NCI-H1417 treated with DMSO at 0.1 percent for 48 hours (cell line): ENCODE results near the gene IFNA13.
A peak's percentile ranks its signal among the peaks of the same experiment; 100 is the strongest.

ENCODE experiments used
- DNase-seq: peaks from one replicate; lab custom pipeline; 2025; lab: John Stamatoyannopoulos, UW

IFNA13 gene

DNA sequence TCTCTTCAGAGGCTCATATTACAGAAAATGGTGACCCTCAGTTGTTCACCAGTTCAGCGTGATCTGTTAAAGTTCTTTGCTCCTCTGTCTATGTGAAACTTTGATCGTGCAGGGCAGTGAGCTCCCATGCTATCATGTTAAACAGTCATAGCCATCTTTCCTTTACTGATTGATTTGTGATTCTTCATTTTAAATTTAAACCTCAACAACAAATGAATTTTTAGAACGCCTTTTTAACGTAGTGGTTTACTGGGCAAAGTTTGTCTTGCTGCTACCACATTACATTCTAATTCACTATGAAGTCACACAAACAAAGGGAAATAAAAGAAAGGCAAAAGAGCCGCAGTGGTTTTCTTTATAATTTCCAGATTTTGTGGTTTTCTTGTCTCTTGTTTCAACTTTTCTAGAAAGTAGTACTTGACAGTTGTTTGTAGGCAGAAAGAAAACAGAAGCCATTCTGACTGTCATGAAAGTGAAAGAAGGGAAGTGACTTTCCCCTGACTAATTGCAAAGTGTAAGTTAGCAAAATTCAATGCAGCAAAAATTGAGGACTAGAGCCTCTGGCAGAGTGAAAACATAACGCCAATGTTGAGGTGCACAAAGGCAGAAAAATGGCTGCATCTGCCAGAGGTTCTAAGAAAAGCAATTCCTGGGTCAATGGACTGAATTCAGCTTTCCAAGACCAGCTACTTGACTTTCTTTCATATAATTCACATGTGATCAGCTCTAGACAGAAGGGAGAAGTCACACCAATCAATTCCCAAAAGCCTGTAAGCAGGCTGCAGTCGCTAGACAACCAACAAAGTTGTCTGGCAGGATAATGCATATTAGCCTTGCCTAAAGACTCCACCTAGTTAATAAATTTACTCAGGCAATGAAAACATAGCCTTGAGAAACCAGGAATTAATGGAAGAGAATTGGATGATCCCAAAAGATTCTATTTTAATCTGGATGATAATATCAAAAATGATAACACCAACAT, 10.1 kb downstream of the IFNA13 start:
- DNase-seq: no peak

DNA sequence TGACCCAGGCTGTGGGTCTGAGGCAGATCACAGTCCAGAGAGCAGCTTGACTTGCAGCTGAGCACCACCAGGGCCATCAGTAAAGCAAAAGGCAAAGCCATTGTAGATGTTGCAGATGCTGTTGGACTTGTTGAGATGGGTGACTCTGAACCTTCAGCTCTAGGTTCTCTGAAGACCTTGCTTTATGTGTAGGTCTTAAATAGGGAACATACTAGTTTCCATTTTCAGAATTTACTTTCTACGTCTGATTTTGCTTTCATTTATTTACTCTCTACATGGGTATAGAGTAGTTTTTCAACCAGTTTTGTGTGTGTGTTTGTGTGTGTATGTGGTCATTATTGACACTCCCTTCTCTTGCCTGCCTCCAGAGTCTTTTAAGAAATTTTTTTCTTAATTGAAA, 17.1 kb downstream of the IFNA13 start, which contains the start of gene IFNA6:
TSS of gene IFNA6 (minus strand) at position 101 of the 400 bp plus-strand sequence. CDS start at position 101, 0 bp downstream.
- no peak for DNase-seq

DNA sequence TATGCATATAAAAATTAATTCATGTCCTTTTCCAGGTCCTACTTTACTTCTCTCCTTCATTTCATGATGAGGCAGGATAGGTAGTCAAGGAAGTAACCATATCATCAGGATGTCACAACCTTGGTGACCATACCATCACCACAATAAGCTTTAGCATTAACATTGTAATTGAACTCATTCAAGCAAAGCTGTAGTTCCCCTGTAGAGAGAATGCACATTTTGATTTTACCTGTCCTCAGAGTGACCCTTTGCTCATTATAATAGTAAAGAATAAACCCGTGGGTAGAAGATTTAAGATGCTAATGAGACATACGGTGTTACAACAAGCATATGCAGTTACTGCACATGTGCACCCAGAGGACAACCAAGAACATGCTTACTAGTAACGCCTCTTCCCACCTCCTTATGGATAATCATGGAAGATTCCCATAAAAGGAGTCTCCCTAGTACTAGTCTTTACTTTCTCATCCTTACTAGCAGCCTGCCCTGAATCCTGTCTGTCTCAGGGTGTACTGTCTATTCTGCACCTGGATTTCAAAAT, 19.4 kb downstream of the IFNA13 start:
- no peak for DNase-seq

DNA sequence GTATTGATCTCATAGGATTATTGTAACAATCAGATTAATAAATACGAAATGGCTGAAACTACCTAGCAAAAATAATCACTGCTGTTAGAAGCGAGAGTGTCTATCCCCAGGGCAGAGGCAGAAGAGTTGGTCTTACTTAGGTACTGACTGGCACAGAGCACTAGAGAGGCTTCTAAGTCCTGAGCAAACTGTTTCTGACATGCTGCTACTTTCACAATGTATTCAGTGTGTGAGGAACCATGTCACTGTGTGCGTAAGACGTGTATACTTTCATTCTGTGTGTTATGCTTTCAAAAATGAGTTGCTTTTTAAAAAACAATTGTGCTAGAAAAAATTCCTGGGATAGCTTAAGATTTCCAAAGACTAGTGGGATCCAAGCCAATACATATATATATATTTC, 27.1 kb downstream of the IFNA13 start:
- no peak for DNase-seq

DNA sequence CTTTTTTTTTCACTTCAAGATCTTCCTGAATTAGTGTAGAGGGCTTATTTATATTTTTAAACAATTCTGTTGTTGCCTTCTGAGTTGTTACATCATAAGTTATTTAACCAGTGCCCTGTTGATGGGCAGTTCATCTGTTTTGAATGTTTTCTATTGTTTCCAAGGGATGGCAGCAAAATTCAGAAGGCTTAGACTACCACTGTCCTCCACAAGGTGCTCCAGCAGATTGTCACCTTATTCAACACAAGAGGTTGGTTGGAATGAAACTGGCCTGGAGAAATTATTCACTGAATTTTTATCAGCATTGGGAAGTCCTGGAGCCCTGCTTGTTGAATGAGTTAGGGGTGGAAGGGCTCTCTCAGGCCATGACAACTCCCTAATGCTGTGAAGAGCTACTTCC, 31.4 kb downstream of the IFNA13 start:
- no peak for DNase-seq

DNA sequence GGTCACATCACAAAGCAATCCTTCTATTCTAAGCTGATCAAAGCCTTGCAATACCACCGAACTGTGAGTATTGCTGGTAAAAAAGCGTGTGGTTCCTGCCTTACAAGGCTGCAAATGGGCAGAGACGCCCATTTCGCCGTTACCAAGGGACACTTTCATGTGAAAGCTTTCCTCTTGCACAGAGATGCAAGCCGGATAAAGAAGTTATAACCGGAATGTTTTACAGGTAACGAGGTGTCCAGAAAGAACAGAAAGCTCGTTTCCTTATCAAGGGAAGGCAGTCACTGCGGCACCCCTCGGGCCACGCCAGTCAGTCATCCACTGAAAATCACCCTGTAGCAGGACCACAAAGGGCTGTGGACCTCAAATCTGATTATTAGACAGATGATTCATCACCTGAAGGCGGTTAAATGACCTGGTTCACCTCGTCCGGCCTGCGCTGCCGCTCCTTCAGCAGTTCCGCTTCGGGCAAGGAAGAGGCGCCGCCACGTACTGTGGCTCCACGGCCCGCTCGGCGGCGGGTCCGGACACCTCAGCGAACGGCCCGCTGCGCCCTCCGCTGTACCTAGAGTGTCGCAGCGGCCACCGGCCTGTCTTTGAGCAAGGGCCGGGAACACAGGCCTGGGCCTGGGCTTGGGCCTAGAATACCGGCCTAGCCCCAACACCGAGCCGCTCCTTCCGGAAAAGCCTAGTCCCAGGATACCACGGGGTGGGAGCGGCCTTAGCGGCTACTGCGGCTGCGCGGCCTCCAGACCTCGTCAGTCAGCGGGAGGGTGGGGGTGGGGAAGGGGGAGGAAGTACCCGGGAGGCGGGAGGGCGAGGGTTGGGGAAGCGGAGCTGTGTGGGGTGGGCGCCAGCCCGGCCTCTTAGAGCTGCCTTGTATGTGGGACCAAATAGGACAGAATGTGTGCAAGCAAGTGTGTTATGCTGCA, 32.9 kb downstream of the IFNA13 start, which contains the start of gene KLHL9:
TSS of gene KLHL9 (minus strand) at position 704 of the 932 bp plus-strand sequence. CDS start at position 159, 545 bp downstream.
- peak; percentile 12 for DNase-seq

DNA sequence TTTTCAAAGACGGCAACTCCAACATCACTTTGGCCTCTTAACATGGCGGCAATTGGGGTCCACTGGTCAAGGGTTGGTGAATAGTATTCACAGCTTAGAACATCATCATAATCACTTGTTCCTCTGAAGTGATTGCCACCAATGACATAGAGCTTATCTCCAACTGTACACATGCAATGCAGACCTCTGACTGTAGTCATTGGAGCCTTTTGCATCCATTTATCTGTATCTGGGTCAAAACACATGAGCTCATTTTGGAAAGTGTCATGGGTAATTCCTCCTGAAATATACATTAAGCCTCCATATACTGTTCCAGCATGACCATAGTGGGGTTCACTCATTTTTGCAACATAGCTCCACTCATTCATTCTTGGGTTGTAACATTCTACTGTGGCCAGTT, 34.6 kb downstream of the IFNA13 start:
- DNase-seq: no peak

DNA sequence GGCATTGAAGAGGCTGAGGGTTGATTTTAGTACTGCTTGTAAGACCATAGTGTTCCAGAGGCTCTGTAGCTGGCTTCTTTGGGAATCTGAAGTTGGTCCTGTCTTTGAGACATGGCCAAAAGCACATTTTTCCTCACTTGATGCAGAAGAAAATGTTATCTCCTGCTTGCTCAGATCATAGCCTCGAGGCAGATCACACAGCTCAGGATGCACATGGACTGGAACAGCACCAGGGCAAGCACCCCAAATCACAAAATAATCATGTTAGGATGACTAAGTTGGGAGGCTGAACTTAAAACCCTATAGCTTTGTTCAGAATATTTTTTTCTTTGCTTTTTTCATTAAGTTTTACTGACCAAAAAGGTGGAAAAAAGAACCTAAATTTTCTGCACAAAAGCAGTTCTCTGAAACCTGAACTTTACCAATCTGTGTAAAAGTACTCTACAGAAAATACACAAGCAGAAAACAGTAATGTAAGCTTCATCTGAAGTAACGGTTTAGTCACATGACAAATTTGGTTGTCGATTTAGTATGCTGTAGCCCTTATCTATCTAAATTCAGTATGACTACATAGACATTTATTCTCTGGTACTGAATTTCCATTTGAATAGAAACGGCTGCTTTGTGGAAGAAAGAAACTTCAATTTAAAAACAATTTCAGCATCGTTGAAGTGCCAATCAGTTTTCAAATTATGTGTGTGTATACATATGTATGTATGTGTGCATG, 36.0 kb downstream of the IFNA13 start:
- no peak for DNase-seq

DNA sequence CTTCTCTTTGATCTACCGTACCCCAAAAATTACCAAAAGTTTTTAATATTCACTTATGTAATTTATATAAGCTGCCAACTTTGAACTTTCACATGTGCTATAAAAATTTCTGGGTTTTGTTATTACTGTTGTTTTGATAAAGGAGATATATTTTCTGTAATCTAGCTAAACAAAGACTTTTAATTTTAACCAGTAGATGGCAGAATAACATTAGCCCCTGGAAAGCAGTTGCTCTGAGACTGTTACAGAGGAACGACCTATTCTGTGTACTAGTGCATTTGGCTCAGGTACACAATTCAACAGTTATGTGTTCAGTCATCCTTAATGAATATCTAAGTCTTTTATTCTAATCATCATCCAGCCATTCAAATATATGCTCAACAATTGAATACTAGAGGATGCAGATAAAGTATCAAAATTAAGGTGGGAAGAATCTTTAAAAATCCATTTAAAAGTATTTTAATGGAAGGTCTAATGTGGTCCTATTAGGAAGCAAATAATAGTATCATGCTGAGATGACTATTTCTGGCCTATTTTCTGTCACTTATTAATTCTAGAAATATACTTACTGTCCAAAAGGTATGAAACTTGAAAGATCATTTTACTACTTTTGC, 41.2 kb downstream of the IFNA13 start:
- DNase-seq: no peak

DNA sequence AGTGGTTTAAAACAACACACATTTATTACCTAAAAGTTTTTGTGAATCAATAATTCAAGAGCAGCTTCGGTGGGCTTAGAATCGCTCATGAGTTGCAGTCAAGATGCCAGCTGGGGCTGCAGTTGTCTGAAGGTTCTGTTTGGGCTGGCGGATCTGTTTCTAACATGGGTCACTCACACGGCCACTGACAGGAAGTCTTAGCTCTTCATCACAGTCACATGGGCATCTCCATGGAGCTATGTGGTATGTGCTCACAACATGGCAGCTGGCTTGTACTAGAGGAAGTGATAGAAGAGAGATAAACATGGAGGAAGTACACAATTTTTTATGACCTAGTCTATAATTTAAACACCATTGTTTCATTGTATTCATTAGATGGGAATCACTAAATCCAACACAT, 43.8 kb downstream of the IFNA13 start:
- DNase-seq: no peak

DNA sequence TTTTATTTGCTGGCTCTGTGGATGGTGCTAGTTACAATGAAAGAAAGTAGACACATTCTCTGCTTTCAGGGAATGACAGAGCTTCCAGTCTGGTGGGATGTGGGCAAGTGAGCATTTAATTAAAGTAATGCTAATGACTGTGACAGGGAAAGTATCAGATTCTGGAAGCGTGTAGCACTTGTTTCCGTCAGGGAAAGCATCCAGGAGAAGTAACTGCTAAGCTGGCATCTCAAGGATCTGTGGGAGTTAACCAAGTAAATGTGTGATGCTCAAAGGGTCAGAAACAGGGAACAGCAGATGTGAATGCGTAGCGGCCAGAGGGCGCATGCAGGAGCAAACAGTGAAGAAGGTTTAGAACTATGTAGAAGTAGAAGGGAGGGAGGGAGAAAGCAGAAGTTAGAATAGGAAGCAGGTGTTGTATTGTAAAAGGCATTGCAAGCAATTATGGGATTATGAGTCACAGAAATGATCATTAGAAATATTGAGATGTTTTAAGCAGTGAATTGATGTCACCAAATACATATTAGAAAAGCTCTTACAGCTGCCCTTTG, 44.9 kb downstream of the IFNA13 start:
- DNase-seq: no peak

DNA sequence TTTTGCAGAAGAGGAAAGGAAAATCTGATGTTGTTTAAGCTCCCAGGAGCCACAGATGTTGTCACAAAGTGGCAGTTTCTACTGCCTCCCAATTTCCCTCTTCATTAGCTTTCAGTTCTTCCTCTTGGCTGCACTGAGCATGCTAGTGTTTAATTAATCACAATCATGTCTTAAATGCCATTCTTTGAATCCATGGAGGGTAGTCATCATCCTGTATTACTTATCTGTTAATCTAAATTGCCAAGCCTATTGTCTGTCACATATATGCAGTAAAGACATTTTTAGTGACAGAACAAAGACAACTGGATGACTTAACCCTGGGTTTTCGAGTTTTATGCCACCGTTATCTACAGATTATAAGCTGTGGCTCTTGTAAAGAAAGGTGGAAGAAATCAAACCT, 47.4 kb downstream of the IFNA13 start:
- DNase-seq: no peak

DNA sequence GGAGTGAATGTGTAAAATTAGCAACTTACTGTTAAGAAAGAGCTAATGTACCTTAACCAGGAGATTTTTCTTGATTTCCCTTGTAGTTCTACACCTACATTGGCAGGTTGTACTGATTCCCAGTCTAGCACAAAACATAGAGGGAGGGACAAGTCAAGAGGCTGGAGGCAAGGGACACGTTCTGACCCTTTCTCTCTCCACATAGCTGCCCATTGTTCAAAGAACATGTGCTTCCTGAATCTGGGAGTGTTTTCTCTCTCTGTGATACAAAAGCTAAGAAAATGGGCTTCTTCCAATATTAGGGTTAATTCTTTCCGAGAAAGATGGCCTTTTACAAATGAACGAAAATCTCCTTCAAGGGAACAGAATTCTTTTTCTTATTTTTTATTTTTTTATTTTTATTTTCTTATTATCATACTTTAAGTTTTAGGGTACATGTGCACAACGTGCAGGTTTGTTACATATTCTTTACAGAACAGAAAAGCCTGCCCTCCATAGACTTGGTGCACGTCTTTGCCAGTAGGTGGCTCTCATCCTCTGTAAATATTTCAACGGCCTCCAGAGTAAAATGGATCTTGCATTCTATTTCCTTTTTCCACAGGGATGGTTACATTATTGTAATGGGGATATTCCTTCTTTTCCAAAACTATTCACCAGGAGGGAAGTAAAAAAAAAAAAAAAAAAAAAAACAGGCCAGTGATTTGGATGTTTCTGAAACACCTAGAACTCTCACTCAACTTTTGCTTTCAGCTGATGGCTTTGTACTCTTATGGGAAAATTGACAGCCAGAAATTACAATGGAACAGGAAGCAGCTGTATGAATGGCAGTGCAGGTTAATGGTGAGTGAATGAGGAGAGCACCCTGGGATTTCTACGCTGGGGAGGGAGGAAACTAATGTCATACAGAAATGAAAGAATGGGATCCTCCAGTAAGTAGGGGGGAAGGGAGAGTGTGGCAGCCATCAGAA, 49.6 kb downstream of the IFNA13 start:
- no peak for DNase-seq
